HepG2 (cell line): ENCODE results near the gene MMAA. TPM values are rescaled to one million over a fixed set of nuclear protein-coding genes. Genes with fewer than 3 reads are reported as not detected.
"Not testable (repeated sequence)": the region's sequence is repeated elsewhere in the genome, so short reads cannot be mapped to it uniquely, and the experiment has no call there.

ENCODE experiments used
- ATAC-seq: fragments of 200-7000 bp; cut with Tn5 transposase; 3 replicates; pipeline ENCODE4 v1.9.1; 2020; ENCODE audit warnings: mild to moderate bottlenecking, moderate library complexity
- BruUV-seq: library from RNA; stranded (reverse); fragments of 400-500 nt; replicated peaks from 2 replicates; lab custom pipeline; 2021; lab: Mats Ljungman, UMichigan
- CTCF ChIA-PET: fragments of 300-600 bp; formaldehyde crosslinking; extraction: SDS; loops from one replicate; lab custom pipeline; 2021; ENCODE audit warnings: low total read pairs, inconsistent platforms, low intra/inter-chr PET ratio; lab: Yijun Ruan, JAX
- POLR2A ChIA-PET: fragments of 350-600 bp; sonication (Branson Sonifier 250); formaldehyde crosslinking; loops from one replicate; lab custom pipeline; 2020; ENCODE audit warnings: antibody characterized with exemption, inconsistent platforms; lab: Yijun Ruan, JAX
- DNase-seq: peaks from one replicate; pipeline ENCODE4 v3.0.0-alpha.2; 2015; ENCODE audit warnings: low spot score
- FAIRE-seq: peaks from 3 replicates; lab custom pipeline; 2011; peaks lifted over from hg19 to GRCh38; lab: Jason Lieb, UNC
- H2AFZ ChIP-seq: one replicate; pipeline ENCODE4 v1.6.1; 2011; ENCODE audit warnings: low read length, inconsistent platforms
- H3K27ac ChIP-seq: fragments of 300-600 bp; 3 replicates; pipeline ENCODE4 v1.8.0; 2011; ENCODE audit warnings: mixed run types, mild to moderate bottlenecking, mixed read lengths, low read length, inconsistent platforms; ENCODE audit not compliant: insufficient read depth; ENCODE audit errors: extremely low read length
- H3K27me3 ChIP-seq, 2 experiments: fragments of 200-600 bp in 1 of 2; 2 replicates in 1 of 2; 3 replicates in 1 of 2; pipeline versions ENCODE4 v1.6.0 to v1.8.0; 2011; ENCODE audit warnings: low read length in 2 of 2, mild to moderate bottlenecking in 2 of 2, moderate library complexity in 2 of 2, inconsistent platforms in 1 of 2; ENCODE audit not compliant: insufficient read depth in 2 of 2, control insufficient read depth in 1 of 2
- H3K36me3 ChIP-seq, 2 experiments: fragments of 200-600 bp in 1 of 2; replicated peaks in 1 of 2; 2 replicates in 1 of 2; 3 replicates in 1 of 2; pipeline versions ENCODE4 v1.5.1 to v1.8.0; 2011; ENCODE audit warnings: low read length in 2 of 2, inconsistent platforms in 1 of 2; ENCODE audit not compliant: insufficient read depth in 2 of 2, control insufficient read depth in 1 of 2
- H3K4me1 ChIP-seq: 2 replicates; pipeline ENCODE4 v1.5.1; 2012; ENCODE audit warnings: low read length, inconsistent platforms; ENCODE audit not compliant: insufficient read depth
- H3K4me2 ChIP-seq: 2 replicates; pipeline ENCODE4 v1.6.0; 2011; ENCODE audit warnings: low read depth, low read length, inconsistent platforms
- H3K4me3 ChIP-seq, 3 experiments: fragments of 200-600 bp in 1 of 3; sonication (generic), shearing (Covaris generic) in 1 of 3; replicated peaks in 1 of 3; 2 replicates each; pipeline ENCODE4 v1.5.1; 2011 to 2016; ENCODE audit warnings: low read length in 3 of 3, inconsistent platforms in 2 of 3, low read depth in 2 of 3, mild to moderate bottlenecking in 2 of 3, control low read depth in 1 of 3, mixed read lengths in 1 of 3; ENCODE audit not compliant: insufficient read depth in 1 of 3
- H3K79me2 ChIP-seq: one replicate; pipeline ENCODE4 v1.6.1; 2011; ENCODE audit warnings: low read length, inconsistent platforms; ENCODE audit not compliant: insufficient read depth
- H3K9ac ChIP-seq: 2 replicates; pipeline ENCODE4 v1.6.0; 2011; ENCODE audit warnings: mild to moderate bottlenecking, low read depth, low read length, inconsistent platforms; ENCODE audit not compliant: insufficient read depth
- H3K9me3 ChIP-seq: 2 replicates; pipeline ENCODE4 v1.5.1; 2012; ENCODE audit warnings: mild to moderate bottlenecking, low read length
- H4K20me1 ChIP-seq: 2 replicates; pipeline ENCODE4 v1.6.0; 2011; ENCODE audit warnings: inconsistent platforms, mild to moderate bottlenecking, low read length, moderate library complexity; ENCODE audit not compliant: insufficient read depth
- RFXAP ChIP-seq: sonication (generic); formaldehyde crosslinking; IDR thresholded peaks from 2 replicates; pipeline ENCODE4 v1.4.0; 2020; ENCODE audit warnings: missing genetic modification reagents, borderline replicate concordance
- TCF12 ChIP-seq, 2 experiments: fragments of 450-650 bp in 1 of 2; sonication (generic) in 1 of 2; formaldehyde crosslinking in 1 of 2; IDR thresholded peaks; 2 replicates each; pipeline versions ENCODE4 v1.6.1 to v1.8.0; 2017 to 2022; ENCODE audit warnings: antibody characterized with exemption in 1 of 2, mild to moderate bottlenecking in 1 of 2, missing genetic modification reagents in 1 of 2, moderate library complexity in 1 of 2
- TMF1 ChIP-seq: sonication (generic); formaldehyde crosslinking; IDR thresholded peaks from 2 replicates; pipeline ENCODE4 v1.8.1; 2022; ENCODE audit warnings: low read depth, missing genetic modification reagents
- ZNF570 ChIP-seq: sonication (generic); formaldehyde crosslinking; IDR thresholded peaks from 2 replicates; pipeline ENCODE4 v1.4.0; 2020; ENCODE audit warnings: mild to moderate bottlenecking, missing genetic modification reagents, borderline replicate concordance
- ZNF589 ChIP-seq: sonication (generic); formaldehyde crosslinking; conservative IDR thresholded peaks from 2 replicates; pipeline ENCODE4 v1.8.0; 2022; ENCODE audit warnings: mild to moderate bottlenecking, moderate library complexity, missing genetic modification reagents
- WGBS: methylation state at CpG from one replicate; pipeline ENCODE4 v1.1.6; 2017; ENCODE audit warnings: low lambda C conversion rate; 5-methylcytosine and 5-hydroxymethylcytosine counted together
- in situ Hi-C: cut with HindIII; loops from 2 replicates; pipeline ENCODE4 v1.10.0; 2017; ENCODE audit warnings: low pct_unique_long_range_greater_than_20kb; ENCODE audit not compliant: extremely low pct_ligation_motif_present
- intact Hi-C: fragments of 100-400 bp; cut with micrococcal nuclease; formaldehyde crosslinking; loops from one replicate; pipeline ENCODE4 v1.10.0; 2022; ENCODE audit not compliant: unreplicated experiment
- polyA plus RNA-seq, 8 experiments: library from polyadenylated mRNA; depleted of rRNA in 3 of 8; stranded (reverse) in 7 of 8; unstranded in 1 of 8; fragments of >200 nt; fragmentation: Illumina TruSeq in 4 of 8; extraction: Trizol in 4 of 8; gene quantifications; 2 replicates each; pipeline versions ENCODE4 v1.2.1 to v1.2.3, GENCODE V29; 2011 to 2016; ENCODE audit warnings: low read depth in 4 of 8, missing spikeins in 1 of 8, mixed read lengths in 1 of 8; ENCODE audit not compliant: insufficient read depth in 1 of 8
- total RNA-seq, 5 experiments: library from RNA; depleted of rRNA; stranded (reverse); fragments of >200 nt; fragmentation: Illumina TruSeq; extraction: Trizol; gene quantifications; 2 replicates each; pipeline ENCODE4 v1.2.3, GENCODE V29; 2016; ENCODE audit warnings: low read depth in 1 of 5
- TF ChIP-seq, protein P1 (sequence below): fragments of 450-650 bp; IDR thresholded peaks from 2 replicates; pipeline ENCODE4 v1.6.1; 2017; ENCODE audit warnings: mild to moderate bottlenecking

Gene MMAA
- total and polyA plus RNA-seq, 2 of the 13 experiments (the other 11 are each of a cell fraction or from before 2014, with no cell fraction given): 1.3 to 2.8 TPM

GRCh38 chr4:145587088-145587754 is 32.0 kb upstream of the MMAA start:
- ATAC-seq (no peak), DNase-seq (no peak), FAIRE-seq (no peak)
- Histone ChIP-seq H3K9me3 (no peaks in the 10 kb centered on the region), H3K4me2 (no peak overlapping the region), H2AFZ (no peak overlapping the region), H3K27me3 (no peaks in the 10 kb centered on the region; a peak in 1 of 5 replicates), H3K79me2 (no peaks in the 10 kb centered on the region), H3K9ac (no peak overlapping the region), H3K27ac (no peak overlapping the region), H4K20me1 (no peaks in the 10 kb centered on the region), H3K4me3 (no peak overlapping the region), H3K4me1 (no peaks in the 10 kb centered on the region), H3K36me3 (no peaks in the 10 kb centered on the region)
- BruUV-seq: no TSS peak
- ChIA-PET POLR2A (no interaction called here), CTCF (no interaction called here)
- WGBS: under 1% methylated on average over 3 of the region's 3 CpGs
- in situ Hi-C loops: no loop called here
- intact Hi-C loops: no loop called here
- TF ChIP-seq TMF1 (CRISPR knock-in tag) (no peak), TCF12 (IDR thresholded peaks at IDR 0.05) (no peak), TCF12 (CRISPR knock-in tag; IDR thresholded peaks at IDR 0.05) (no peak), ZNF589 (CRISPR knock-in tag) (no peak), ZNF570 (CRISPR knock-in tag) (no peak), RFXAP (CRISPR knock-in tag) (no peak)
- TF ChIP-seq, protein P1, sequence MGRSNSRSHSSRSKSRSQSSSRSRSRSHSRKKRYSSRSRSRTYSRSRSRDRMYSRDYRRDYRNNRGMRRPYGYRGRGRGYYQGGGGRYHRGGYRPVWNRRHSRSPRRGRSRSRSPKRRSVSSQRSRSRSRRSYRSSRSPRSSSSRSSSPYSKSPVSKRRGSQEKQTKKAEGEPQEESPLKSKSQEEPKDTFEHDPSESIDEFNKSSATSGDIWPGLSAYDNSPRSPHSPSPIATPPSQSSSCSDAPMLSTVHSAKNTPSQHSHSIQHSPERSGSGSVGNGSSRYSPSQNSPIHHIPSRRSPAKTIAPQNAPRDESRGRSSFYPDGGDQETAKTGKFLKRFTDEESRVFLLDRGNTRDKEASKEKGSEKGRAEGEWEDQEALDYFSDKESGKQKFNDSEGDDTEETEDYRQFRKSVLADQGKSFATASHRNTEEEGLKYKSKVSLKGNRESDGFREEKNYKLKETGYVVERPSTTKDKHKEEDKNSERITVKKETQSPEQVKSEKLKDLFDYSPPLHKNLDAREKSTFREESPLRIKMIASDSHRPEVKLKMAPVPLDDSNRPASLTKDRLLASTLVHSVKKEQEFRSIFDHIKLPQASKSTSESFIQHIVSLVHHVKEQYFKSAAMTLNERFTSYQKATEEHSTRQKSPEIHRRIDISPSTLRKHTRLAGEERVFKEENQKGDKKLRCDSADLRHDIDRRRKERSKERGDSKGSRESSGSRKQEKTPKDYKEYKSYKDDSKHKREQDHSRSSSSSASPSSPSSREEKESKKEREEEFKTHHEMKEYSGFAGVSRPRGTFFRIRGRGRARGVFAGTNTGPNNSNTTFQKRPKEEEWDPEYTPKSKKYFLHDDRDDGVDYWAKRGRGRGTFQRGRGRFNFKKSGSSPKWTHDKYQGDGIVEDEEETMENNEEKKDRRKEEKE: no peak

GRCh38 chr4:145589381-145589780 is 29.8 kb upstream of the MMAA start:
- 0% methylated on average over 2 of the region's 2 CpGs for WGBS
- H3K4me3 ChIP-seq, H3K36me3 ChIP-seq, ATAC-seq, BruUV-seq, H3K79me2 ChIP-seq, CTCF ChIA-PET, POLR2A ChIA-PET, H3K27ac ChIP-seq, in situ Hi-C loops, H4K20me1 ChIP-seq, FAIRE-seq, intact Hi-C loops, H3K9ac ChIP-seq, H3K27me3 ChIP-seq, H3K4me2 ChIP-seq, H3K9me3 ChIP-seq, DNase-seq, H3K4me1 ChIP-seq, H2AFZ ChIP-seq: not testable (repeated sequence)
